K562 (cell line): ENCODE data around the gene DCAKD. TPM values are rescaled to one million over a fixed set of nuclear protein-coding genes. Genes with fewer than 3 reads are reported as not detected.

Experiments used
- BHLHE40 ChIP-seq: IDR thresholded peaks from 2 replicates; pipeline ENCODE4 v1.6.1; 2011; ENCODE audit warnings: low read length, improper control_type of control experiment
- CHD4 ChIP-seq: fragments of 200-600 bp; sonication (generic); IDR thresholded peaks from 3 replicates; pipeline ENCODE4 v1.6.1; 2012; ENCODE audit warnings: low read depth, mild to moderate bottlenecking, mixed read lengths, low read length, inconsistent platforms; ENCODE audit not compliant: insufficient read depth, insufficient replicate concordance, poor library complexity, severe bottlenecking
- REST ChIP-seq, 2 experiments: fragments of 450-650 bp; formaldehyde crosslinking in 1 of 2; IDR thresholded peaks; 2 replicates each; pipeline versions ENCODE4 v1.4.0 to v1.6.1; 2014 to 2020; ENCODE audit warnings: mild to moderate bottlenecking in 2 of 2, borderline replicate concordance in 1 of 2, low read depth in 1 of 2
- SMC3 ChIP-seq: conservative IDR thresholded peaks from 2 replicates; pipeline ENCODE4 v1.6.1; 2011; ENCODE audit warnings: low read depth, low read length, improper control_type of control experiment; ENCODE audit not compliant: insufficient read depth
- SPI1 ChIP-seq: IDR thresholded peaks from 2 replicates; pipeline ENCODE4 v1.6.1; 2011; ENCODE audit warnings: low read depth, low read length, control low read depth, borderline replicate concordance
- TFAP4 ChIP-seq: sonication (generic); formaldehyde crosslinking; IDR thresholded peaks from 2 replicates; pipeline ENCODE4 v1.8.0; 2022; ENCODE audit warnings: missing genetic modification reagents, mild to moderate bottlenecking, moderate library complexity, borderline replicate concordance
- YY1 ChIP-seq, 3 experiments: IDR thresholded peaks; 2 replicates each; pipeline ENCODE4 v1.6.1; 2011; ENCODE audit warnings: low read length in 2 of 3, mild to moderate bottlenecking in 2 of 3, moderate library complexity in 2 of 3, borderline replicate concordance in 1 of 3, control low read depth in 1 of 3, low read depth in 1 of 3; ENCODE audit not compliant: insufficient read depth in 3 of 3, insufficient replicate concordance in 2 of 3, control insufficient read depth in 1 of 3, insufficient read length in 1 of 3; ENCODE audit errors: extremely low read depth in 1 of 3
- ZNF263 ChIP-seq: sonication (generic); formaldehyde crosslinking; IDR thresholded peaks from 2 replicates; pipeline ENCODE4 v1.8.0; 2022; ENCODE audit warnings: mild to moderate bottlenecking, missing genetic modification reagents, borderline replicate concordance
- polyA plus RNA-seq, 8 experiments: library from polyadenylated mRNA; depleted of rRNA in 4 of 8; stranded (reverse) in 5 of 8; unstranded in 3 of 8; fragments of >200 nt; fragmentation: Nextera tagmentation in 2 of 8; fragmentation: Illumina TruSeq in 1 of 8; extraction: Ambion mirVana in 2 of 8; extraction: Trizol in 1 of 8; gene quantifications; 2 replicates each; pipeline versions ENCODE4 v1.2.1 to v1.2.3, GENCODE V29; 2011 to 2014; ENCODE audit warnings: inconsistent platforms in 1 of 8, missing spikeins in 1 of 8
- total RNA-seq, 7 experiments: library from RNA; depleted of rRNA in 6 of 7; stranded (reverse); fragments of >200 nt in 6 of 7; fragmentation: Illumina TruSeq in 2 of 7; extraction: Trizol in 2 of 7; gene quantifications; 2 replicates each; pipeline versions ENCODE4 v1.2.1 to v1.2.3, GENCODE V29; 2011 to 2021; ENCODE audit warnings: low replicate concordance in 1 of 7
- TF ChIP-seq, protein P1 (sequence below), 2 experiments: IDR thresholded peaks; 2 replicates each; pipeline ENCODE4 v1.6.1; 2011; ENCODE audit warnings: borderline replicate concordance in 1 of 2, control low read depth in 1 of 2, low read depth in 1 of 2, low read length in 1 of 2, mild to moderate bottlenecking in 1 of 2, mixed read lengths in 1 of 2, moderate library complexity in 1 of 2; ENCODE audit not compliant: insufficient read depth in 1 of 2, insufficient read length in 1 of 2, poor library complexity in 1 of 2, severe bottlenecking in 1 of 2; ENCODE audit errors: extremely low read depth in 1 of 2
- TF ChIP-seq, protein P2 (sequence below): fragments of 200-800 bp; sonication (Bioruptor generic); IDR thresholded peaks from 2 replicates; pipeline ENCODE4 v1.6.1; 2017; ENCODE audit warnings: missing genetic modification characterization, missing compliant biosample characterization

DCAKD gene
- total and polyA plus RNA-seq, 9 of the 15 experiments (the other 6 are each of a cell fraction or from before 2014, with no cell fraction given): 7.9 to 35.5 (median 21.4) TPM

GRCh38 chr17:45098869-45099616 lies 47.6 kb upstream of the DCAKD start (continued):
- TF ChIP-seq REST (IDR thresholded peaks at IDR 0.05; ENCODE audit: borderline replicate concordance) (peak; percentile 66; the same call in 1 of the 2 replicates), REST (CRISPR knock-in tag; IDR thresholded peaks at IDR 0.05; ENCODE audit: low read depth) (no peak), BHLHE40 (peak; percentile 29; the same call in 1 of the 2 replicates), SPI1 (no peak), TFAP4 (peak; percentile 78), ZNF263 (CRISPR knock-in tag) (peak; percentile 98), YY1 (IDR thresholded peaks at IDR 0.05; ENCODE audit: borderline replicate concordance in 1 of 3, control insufficient read depth in 1 of 3, extremely low read depth in 1 of 3, insufficient read depth in 3 of 3, insufficient read length in 1 of 3, insufficient replicate concordance in 2 of 3, low read depth in 1 of 3, low read length in 2 of 3) (peak in 1 of 3 experiments; percentile 15), CHD4 (no peak), SMC3 (peak; percentile 69)
- TF ChIP-seq, protein P1, sequence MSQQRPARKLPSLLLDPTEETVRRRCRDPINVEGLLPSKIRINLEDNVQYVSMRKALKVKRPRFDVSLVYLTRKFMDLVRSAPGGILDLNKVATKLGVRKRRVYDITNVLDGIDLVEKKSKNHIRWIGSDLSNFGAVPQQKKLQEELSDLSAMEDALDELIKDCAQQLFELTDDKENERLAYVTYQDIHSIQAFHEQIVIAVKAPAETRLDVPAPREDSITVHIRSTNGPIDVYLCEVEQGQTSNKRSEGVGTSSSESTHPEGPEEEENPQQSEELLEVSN (IDR thresholded peaks at IDR 0.05; ENCODE audit: borderline replicate concordance in 1 of 2, extremely low read depth in 1 of 2, insufficient read depth in 1 of 2, insufficient read length in 1 of 2, low read depth in 1 of 2, low read length in 1 of 2, poor library complexity in 1 of 2, severe bottlenecking in 1 of 2): no peak
- TF ChIP-seq, protein P2, sequence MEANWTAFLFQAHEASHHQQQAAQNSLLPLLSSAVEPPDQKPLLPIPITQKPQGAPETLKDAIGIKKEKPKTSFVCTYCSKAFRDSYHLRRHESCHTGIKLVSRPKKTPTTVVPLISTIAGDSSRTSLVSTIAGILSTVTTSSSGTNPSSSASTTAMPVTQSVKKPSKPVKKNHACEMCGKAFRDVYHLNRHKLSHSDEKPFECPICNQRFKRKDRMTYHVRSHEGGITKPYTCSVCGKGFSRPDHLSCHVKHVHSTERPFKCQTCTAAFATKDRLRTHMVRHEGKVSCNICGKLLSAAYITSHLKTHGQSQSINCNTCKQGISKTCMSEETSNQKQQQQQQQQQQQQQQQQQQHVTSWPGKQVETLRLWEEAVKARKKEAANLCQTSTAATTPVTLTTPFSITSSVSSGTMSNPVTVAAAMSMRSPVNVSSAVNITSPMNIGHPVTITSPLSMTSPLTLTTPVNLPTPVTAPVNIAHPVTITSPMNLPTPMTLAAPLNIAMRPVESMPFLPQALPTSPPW (CRISPR knock-in tag): peak; percentile 49; the same call in 1 of the 2 replicates
